ENCODE results near the gene ASF1A. TPM values are rescaled to one million over a fixed set of nuclear protein-coding genes. Genes with fewer than 3 reads are reported as not detected.

Gene ASF1A
- total RNA-seq, 4 donors from 2014 or later = 5.5 to 14.0 (median 8.0) TPM

DNA sequence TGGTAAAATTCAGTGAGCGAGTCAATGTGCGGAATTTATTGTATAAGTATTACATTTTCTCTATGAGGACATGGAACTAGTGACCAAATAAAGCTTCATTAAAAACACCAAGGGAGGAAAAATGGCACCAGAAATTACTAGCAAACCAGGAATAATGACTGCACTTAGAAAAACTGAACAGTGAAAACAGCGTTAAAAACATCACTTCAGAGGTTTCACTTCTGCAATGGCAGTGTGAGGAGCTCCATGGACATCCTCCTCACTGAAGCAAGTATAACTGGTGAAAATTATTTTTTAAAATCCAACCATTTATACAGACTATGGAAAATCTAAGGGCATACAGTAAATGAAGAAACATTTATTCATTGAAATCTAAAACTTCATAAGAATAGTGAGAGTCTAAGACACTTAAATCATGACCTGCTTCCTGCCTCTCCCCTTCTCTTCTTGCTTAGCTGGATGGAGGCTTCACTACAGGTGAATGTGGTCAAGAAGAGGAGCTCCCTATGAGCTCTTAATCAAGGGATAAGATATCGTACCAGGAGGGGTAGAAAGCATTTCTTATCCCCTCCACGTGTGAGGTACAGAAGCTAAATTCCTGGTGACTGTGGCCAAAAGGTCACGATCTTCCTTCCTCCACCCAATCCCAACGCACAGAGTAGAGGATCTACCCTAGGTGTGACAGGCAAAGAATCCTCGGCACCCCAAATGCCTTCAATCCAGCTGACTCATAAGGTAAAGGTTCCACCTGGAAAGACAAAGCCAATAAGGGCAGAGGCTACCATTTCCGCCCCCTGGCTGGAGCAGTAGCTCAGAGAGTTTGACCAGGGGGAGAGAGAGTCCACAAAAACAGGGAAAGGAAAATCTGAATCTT is 12.3 kb upstream of the ASF1A start:
- no peaks in the 10 kb centered on the region for H3K36me3 ChIP-seq
- TF ChIP-seq, protein P1, sequence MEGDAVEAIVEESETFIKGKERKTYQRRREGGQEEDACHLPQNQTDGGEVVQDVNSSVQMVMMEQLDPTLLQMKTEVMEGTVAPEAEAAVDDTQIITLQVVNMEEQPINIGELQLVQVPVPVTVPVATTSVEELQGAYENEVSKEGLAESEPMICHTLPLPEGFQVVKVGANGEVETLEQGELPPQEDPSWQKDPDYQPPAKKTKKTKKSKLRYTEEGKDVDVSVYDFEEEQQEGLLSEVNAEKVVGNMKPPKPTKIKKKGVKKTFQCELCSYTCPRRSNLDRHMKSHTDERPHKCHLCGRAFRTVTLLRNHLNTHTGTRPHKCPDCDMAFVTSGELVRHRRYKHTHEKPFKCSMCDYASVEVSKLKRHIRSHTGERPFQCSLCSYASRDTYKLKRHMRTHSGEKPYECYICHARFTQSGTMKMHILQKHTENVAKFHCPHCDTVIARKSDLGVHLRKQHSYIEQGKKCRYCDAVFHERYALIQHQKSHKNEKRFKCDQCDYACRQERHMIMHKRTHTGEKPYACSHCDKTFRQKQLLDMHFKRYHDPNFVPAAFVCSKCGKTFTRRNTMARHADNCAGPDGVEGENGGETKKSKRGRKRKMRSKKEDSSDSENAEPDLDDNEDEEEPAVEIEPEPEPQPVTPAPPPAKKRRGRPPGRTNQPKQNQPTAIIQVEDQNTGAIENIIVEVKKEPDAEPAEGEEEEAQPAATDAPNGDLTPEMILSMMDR (IDR thresholded peaks at IDR 0.05) = no peak
- TF ChIP-seq POLR2A (IDR thresholded peaks at IDR 0.05) = no peak
- H3K27me3 ChIP-seq = no peaks in the 10 kb centered on the region
- DNase-seq = no peak
- no peak overlapping the region for H3K4me3 ChIP-seq
- no peaks in the 10 kb centered on the region for H3K9me3 ChIP-seq
- peaks cover 0 to 6% (median 0%) of the 10 kb centered on the region in 4 donors for H3K4me1 ChIP-seq
- no peak overlapping the region for H3K27ac ChIP-seq

DNA sequence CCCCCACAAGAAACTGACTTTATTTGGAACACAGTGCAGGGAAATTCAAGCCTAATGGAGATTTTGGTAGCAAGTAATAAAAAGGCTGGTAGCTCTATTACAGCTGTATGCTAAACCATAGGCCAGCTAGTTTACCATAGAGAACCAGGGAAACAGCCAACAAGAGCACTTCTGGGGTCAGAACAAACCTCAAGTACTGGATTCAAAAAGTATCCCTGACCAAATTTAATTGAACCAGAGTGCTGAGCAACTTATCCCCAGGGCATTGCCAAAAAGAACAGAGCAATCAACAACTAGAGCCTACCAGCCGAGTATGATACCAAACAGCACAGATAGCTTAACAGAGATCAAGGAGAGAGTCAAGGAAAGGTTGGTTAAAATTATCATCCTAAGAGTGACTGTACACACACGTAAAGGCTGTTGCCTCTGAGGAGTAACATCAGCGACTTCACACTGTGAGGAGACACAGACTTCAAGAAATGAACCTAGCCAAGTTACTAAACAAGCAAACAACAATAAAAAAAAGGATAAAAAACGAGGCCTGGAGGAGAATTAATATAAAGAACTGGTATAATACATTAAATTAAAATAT is 11.5 kb upstream of the ASF1A start:
- Histone ChIP-seq H3K27me3 (no peaks in the 10 kb centered on the region), H3K4me3 (no peak overlapping the region), H3K4me1 (peaks cover 0 to 6% (median 0%) of the 10 kb centered on the region in 4 donors), H3K36me3 (no peaks in the 10 kb centered on the region), H3K27ac (no peak overlapping the region), H3K9me3 (no peaks in the 10 kb centered on the region)
- no peak for DNase-seq
- no peak for TF ChIP-seq POLR2A (IDR thresholded peaks at IDR 0.05)
- TF ChIP-seq, protein P1 (IDR thresholded peaks at IDR 0.05) = no peak

DNA sequence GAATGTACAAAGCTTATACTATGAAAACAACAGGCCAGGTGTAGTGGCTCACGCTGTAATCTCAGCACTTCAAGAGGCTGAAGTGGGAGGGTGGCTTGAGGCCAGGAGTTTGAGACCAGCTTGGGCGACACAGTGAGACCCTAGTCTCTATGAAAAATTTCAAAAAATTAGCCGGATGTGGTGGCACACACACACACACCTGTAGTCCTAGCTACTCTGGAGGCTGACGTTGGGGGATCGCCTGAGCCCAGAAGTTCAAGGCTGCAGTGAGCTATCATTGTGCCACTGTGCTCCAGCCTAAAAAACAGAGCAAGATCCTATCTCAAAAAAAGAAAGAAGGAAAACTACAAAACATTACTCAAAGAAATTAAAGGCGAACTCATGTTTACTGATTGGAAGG is 7.3 kb upstream of the ASF1A start:
- H3K4me3 ChIP-seq = no peak overlapping the region
- no peaks in the 10 kb centered on the region for H3K9me3 ChIP-seq
- DNase-seq = no peak
- TF ChIP-seq, protein P1 (IDR thresholded peaks at IDR 0.05) = no peak
- no peak for TF ChIP-seq POLR2A (IDR thresholded peaks at IDR 0.05)
- no peaks in the 10 kb centered on the region for H3K27me3 ChIP-seq
- H3K4me1 ChIP-seq = peaks cover 0 to under 1% (median 0%) of the 10 kb centered on the region in 4 donors
- H3K27ac ChIP-seq = no peak overlapping the region
- H3K36me3 ChIP-seq = no peaks in the 10 kb centered on the region

DNA sequence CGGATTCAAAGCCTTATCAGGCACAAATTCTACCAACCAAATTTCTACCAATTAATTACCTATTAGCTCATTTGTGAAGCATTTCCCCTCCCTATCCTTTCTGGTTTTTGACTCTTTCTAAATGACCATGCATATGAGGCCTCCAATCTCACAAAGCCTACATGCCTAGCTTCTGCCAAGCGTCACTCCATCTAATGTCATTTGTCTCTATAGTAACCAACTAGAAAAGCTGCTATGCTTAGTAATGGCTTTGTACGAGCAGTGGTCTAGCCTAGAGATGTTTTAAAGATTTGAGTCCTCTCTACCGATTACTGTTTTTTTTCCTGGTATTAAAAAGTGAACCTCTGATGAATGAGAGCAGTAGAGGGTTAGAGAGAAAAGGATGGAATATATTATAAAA is 4.8 kb upstream of the ASF1A start:
- H3K27me3 ChIP-seq = no peaks in the 10 kb centered on the region
- no peaks in the 10 kb centered on the region for H3K9me3 ChIP-seq
- TF ChIP-seq, protein P1 (IDR thresholded peaks at IDR 0.05) = no peak
- no peak for TF ChIP-seq POLR2A (IDR thresholded peaks at IDR 0.05)
- H3K27ac ChIP-seq = no peak overlapping the region
- H3K36me3 ChIP-seq = no peaks in the 10 kb centered on the region
- DNase-seq = no peak
- no peak overlapping the region for H3K4me3 ChIP-seq
- H3K4me1 ChIP-seq = peaks cover 0 to 12% (median 3%) of the 10 kb centered on the region in 4 donors

DNA sequence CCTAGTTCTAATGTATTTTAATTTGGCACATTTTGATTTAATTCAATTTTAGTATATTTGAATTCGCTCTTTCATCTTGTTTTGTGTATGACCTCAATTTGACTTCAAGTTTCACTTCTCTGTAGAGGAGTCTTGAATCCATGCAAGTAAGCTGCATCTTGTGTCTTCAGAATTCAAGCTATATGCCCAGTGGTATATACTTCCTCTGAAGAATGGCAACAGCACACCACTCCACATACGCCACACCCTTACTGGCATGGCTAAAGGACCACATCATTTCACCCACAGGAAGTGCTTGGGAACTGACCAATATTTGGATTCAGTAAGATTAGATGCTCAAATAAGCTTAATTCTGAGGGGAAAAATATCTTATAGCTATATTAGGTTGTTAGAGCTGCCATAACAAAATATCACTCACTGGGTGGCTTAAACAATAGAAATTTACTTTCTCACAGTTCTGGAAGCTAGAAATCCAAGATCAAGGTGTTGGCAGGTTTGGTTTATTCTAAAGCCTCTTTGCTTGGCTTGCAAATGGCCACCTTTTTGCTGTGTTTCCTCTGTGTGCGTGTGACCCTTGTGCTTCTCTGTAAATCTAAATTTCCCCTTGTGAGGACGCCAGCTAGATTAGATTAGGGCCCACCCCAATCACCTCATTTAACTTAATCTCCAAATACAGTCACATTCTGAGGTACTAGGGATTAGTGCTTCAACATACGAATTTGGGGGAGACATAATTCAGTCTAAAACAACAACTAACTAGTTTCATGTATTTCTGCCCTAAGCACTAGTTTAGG is 2.8 kb upstream of the ASF1A start:
- Histone ChIP-seq H3K4me1 (peaks cover 0 to 12% (median 6%) of the 10 kb centered on the region in 4 donors), H3K36me3 (no peaks in the 10 kb centered on the region), H3K27ac (peak overlapping the region; percentile 88 to 98 (median 93)), H3K27me3 (no peaks in the 10 kb centered on the region), H3K4me3 (no peak overlapping the region), H3K9me3 (no peaks in the 10 kb centered on the region)
- no peak for TF ChIP-seq POLR2A (IDR thresholded peaks at IDR 0.05)
- TF ChIP-seq, protein P1 (IDR thresholded peaks at IDR 0.05) = no peak
- DNase-seq = no peak

Measured in Peyer's patch (tissue), 4 donors.